CD14-positive monocyte (primary cell): ENCODE results near the gene TEPSIN. TPM values are rescaled to one million over a fixed set of nuclear protein-coding genes. Genes with fewer than 3 reads are reported as not detected.

ENCODE experiments used
- DNase-seq, 3 donors: peaks; one replicate each; pipeline ENCODE4 v3.0.0-alpha.2; 2011 to 2022
- H2AFZ ChIP-seq: 2 replicates; pipeline ENCODE4 v1.6.0; 2012; ENCODE audit warnings: mild to moderate bottlenecking, low read depth, low read length, inconsistent platforms; ENCODE audit not compliant: insufficient read depth, poor library complexity, severe bottlenecking
- H3K27ac ChIP-seq, 2 donors: 1 replicate in 1 of 2; 2 replicates in 1 of 2; pipeline ENCODE4 v1.5.1; 2012 to 2013; ENCODE audit warnings: low read length in 2 of 2, control low read depth in 1 of 2, inconsistent platforms in 1 of 2, low read depth in 1 of 2, mild to moderate bottlenecking in 1 of 2
- H3K27me3 ChIP-seq, 2 donors: one replicate each; pipeline versions ENCODE4 v1.6.0 to v1.6.1; 2011 to 2013; ENCODE audit warnings: low read length in 2 of 2; ENCODE audit not compliant: control insufficient read depth in 2 of 2, insufficient read depth in 2 of 2
- H3K36me3 ChIP-seq, 2 donors: replicated peaks in 1 of 2; 1 replicate in 1 of 2; 2 replicates in 1 of 2; pipeline versions ENCODE4 v1.5.1 to v1.6.1; 2012 to 2013; ENCODE audit warnings: low read length in 2 of 2, control low read depth in 1 of 2, inconsistent platforms in 1 of 2, mild to moderate bottlenecking in 1 of 2; ENCODE audit not compliant: insufficient read depth in 2 of 2, control insufficient read depth in 1 of 2
- H3K4me1 ChIP-seq, 2 donors: 1 replicate in 1 of 2; 2 replicates in 1 of 2; pipeline versions ENCODE4 v1.5.1 to v1.6.1; 2012 to 2013; ENCODE audit warnings: low read length in 2 of 2, control low read depth in 1 of 2, inconsistent platforms in 1 of 2, mild to moderate bottlenecking in 1 of 2, moderate library complexity in 1 of 2; ENCODE audit not compliant: insufficient read depth in 2 of 2, control insufficient read depth in 1 of 2
- H3K4me2 ChIP-seq: replicated peaks from 2 replicates; pipeline ENCODE3; 2012; ENCODE audit warnings: low read length, moderate library complexity, mild to moderate bottlenecking; ENCODE audit not compliant: poor library complexity, severe bottlenecking; ENCODE audit errors: extremely low read depth
- H3K4me3 ChIP-seq, 3 experiments: fragments of 200-600 bp in 1 of 3; sonication (generic) in 1 of 3; replicated peaks in 1 of 3; 1 replicate in 2 of 3; 2 replicates in 1 of 3; pipeline ENCODE4 v1.5.1; 2011 to 2013; ENCODE audit warnings: low read length in 3 of 3, mild to moderate bottlenecking in 3 of 3, control low read depth in 2 of 3, low read depth in 2 of 3, inconsistent platforms in 1 of 3, moderate library complexity in 1 of 3
- H3K79me2 ChIP-seq: 2 replicates; pipeline ENCODE4 v1.6.0; 2012; ENCODE audit warnings: mild to moderate bottlenecking, control low read depth, inconsistent platforms, low read length, moderate library complexity; ENCODE audit not compliant: insufficient read depth
- H3K9ac ChIP-seq: 2 replicates; pipeline ENCODE4 v1.6.0; 2017; ENCODE audit warnings: low read length, mild to moderate bottlenecking; ENCODE audit not compliant: insufficient read depth, poor library complexity, severe bottlenecking
- H3K9me3 ChIP-seq, 2 donors: replicated peaks in 1 of 2; 1 replicate in 1 of 2; 2 replicates in 1 of 2; pipeline versions ENCODE4 v1.5.1 to v1.6.1; 2012 to 2013; ENCODE audit warnings: low read length in 2 of 2, control low read depth in 1 of 2; ENCODE audit not compliant: control insufficient read depth in 1 of 2, insufficient read depth in 1 of 2
- H4K20me1 ChIP-seq: 2 replicates; pipeline ENCODE4 v1.6.0; 2012; ENCODE audit warnings: mild to moderate bottlenecking, low read length, control low read depth, moderate library complexity; ENCODE audit not compliant: insufficient read depth
- H3K27ac Mint-ChIP-seq, 7 donors: one replicate each; pipeline ENCODE4 v1.8.0; 2020; ENCODE audit warnings: mild to moderate bottlenecking in 7 of 7, mixed read lengths in 7 of 7, moderate library complexity in 6 of 7, inconsistent platforms in 2 of 7
- H3K27me3 Mint-ChIP-seq, 3 donors: one replicate each; pipeline ENCODE4 v1.8.0; 2021 to 2022; ENCODE audit warnings: low read depth in 3 of 3, mild to moderate bottlenecking in 3 of 3, mixed read lengths in 3 of 3, moderate library complexity in 3 of 3, inconsistent platforms in 1 of 3
- H3K36me3 Mint-ChIP-seq, 2 donors: one replicate each; pipeline ENCODE4 v1.8.0; 2020; ENCODE audit warnings: mixed read lengths in 2 of 2, inconsistent platforms in 1 of 2, mild to moderate bottlenecking in 1 of 2
- H3K4me1 Mint-ChIP-seq: one replicate; pipeline ENCODE4 v1.8.0; 2020; ENCODE audit warnings: mild to moderate bottlenecking, mixed read lengths
- H3K4me3 Mint-ChIP-seq, 2 donors: one replicate each; pipeline ENCODE4 v1.8.0; 2020; ENCODE audit warnings: mild to moderate bottlenecking in 2 of 2, mixed read lengths in 2 of 2, moderate library complexity in 1 of 2
- H3K9me3 Mint-ChIP-seq, 7 donors: one replicate each; pipeline ENCODE4 v1.8.0; 2020 to 2022; ENCODE audit warnings: mixed read lengths in 7 of 7, mild to moderate bottlenecking in 6 of 7, moderate library complexity in 6 of 7, inconsistent platforms in 2 of 7
- WGBS: methylation state at CpG from one replicate; pipeline ENCODE4 v1.1.5; 2013; ENCODE audit warnings: missing lambda C conversion rate; ENCODE audit not compliant: insufficient coverage; 5-methylcytosine and 5-hydroxymethylcytosine counted together
- intact Hi-C, 2 donors: fragments of 100-400 bp; cut with micrococcal nuclease; formaldehyde crosslinking; loops; one replicate each; pipeline versions ENCODE4 v1.15.0 to v1.15.1; 2023
- polyA plus RNA-seq, 3 donors: library from polyadenylated mRNA; depleted of rRNA in 1 of 3; unstranded in 2 of 3; stranded (reverse) in 1 of 3; fragments of 300-500 nt in 2 of 3; fragments of >200 nt in 1 of 3; fragmentation: Illumina TruSeq in 2 of 3; gene quantifications; 1 replicate in 2 of 3; 2 replicates in 1 of 3; pipeline ENCODE4 v1.2.3, GENCODE V29; 2012 to 2021
- TF ChIP-seq, protein P1 (sequence below): fragments of 200-600 bp; IDR thresholded peaks from one replicate; pipeline ENCODE4 v1.8.0; 2022; ENCODE audit warnings: antibody characterized with exemption, mild to moderate bottlenecking

Gene TEPSIN
- polyA plus RNA-seq, 3 donors, result 3.4 to 136 (median 4.5) TPM

DNA sequence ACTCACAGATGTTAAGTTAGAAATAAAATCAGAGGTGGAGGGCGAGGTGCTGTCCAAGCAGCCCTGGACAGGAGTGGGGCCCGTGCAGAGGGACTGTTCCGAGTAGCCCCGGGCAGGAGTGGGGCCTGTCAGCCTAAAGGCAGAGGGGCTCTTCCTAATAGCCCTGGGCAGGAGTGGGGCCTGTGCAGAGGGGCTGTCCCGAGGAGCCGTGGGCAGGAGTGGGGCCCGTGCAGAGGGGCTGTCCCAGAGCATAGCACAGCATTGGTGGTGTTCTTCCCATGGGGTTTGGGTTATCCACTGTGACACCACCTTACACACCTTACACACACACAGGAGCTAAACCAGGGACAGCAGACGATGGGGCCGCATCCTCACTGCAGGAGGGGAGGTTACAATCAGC, 26.5 kb downstream of the TEPSIN start:
- H3K4me2 ChIP-seq, result no peak overlapping the region
- H3K27me3 Mint-ChIP-seq, result peaks cover 2 to 5% (median 2%) of the 10 kb centered on the region in 3 donors
- H3K9me3 ChIP-seq, result no peaks in the 10 kb centered on the region
- H3K4me3 ChIP-seq, result no peak overlapping the region
- TF ChIP-seq, protein P1, sequence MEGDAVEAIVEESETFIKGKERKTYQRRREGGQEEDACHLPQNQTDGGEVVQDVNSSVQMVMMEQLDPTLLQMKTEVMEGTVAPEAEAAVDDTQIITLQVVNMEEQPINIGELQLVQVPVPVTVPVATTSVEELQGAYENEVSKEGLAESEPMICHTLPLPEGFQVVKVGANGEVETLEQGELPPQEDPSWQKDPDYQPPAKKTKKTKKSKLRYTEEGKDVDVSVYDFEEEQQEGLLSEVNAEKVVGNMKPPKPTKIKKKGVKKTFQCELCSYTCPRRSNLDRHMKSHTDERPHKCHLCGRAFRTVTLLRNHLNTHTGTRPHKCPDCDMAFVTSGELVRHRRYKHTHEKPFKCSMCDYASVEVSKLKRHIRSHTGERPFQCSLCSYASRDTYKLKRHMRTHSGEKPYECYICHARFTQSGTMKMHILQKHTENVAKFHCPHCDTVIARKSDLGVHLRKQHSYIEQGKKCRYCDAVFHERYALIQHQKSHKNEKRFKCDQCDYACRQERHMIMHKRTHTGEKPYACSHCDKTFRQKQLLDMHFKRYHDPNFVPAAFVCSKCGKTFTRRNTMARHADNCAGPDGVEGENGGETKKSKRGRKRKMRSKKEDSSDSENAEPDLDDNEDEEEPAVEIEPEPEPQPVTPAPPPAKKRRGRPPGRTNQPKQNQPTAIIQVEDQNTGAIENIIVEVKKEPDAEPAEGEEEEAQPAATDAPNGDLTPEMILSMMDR, result no peak
- no peak overlapping the region for H3K4me3 Mint-ChIP-seq
- no peak overlapping the region for H3K27ac ChIP-seq
- H3K9me3 Mint-ChIP-seq, result peaks cover 0 to 2% (median 0%) of the 10 kb centered on the region in 7 donors
- H3K4me1 ChIP-seq, result peaks cover 0 to 2% of the 10 kb centered on the region in 2 donors
- no peaks in the 10 kb centered on the region for H4K20me1 ChIP-seq
- no peak for DNase-seq
- no peaks in the 10 kb centered on the region for H3K27me3 ChIP-seq
- H3K27ac Mint-ChIP-seq, result no peak overlapping the region
- H3K79me2 ChIP-seq, result no peaks in the 10 kb centered on the region
- peaks cover 11 to 16% of the 10 kb centered on the region in 2 donors for H3K36me3 Mint-ChIP-seq
- no peak overlapping the region for H3K9ac ChIP-seq
- H3K4me1 Mint-ChIP-seq, result peaks cover 7% of the 10 kb centered on the region
- WGBS, result 89% methylated on average over 4 of the region's 9 CpGs
- no peak overlapping the region for H2AFZ ChIP-seq
- H3K36me3 ChIP-seq, result no peaks in the 10 kb centered on the region
- intact Hi-C loops, result no loop called here

DNA sequence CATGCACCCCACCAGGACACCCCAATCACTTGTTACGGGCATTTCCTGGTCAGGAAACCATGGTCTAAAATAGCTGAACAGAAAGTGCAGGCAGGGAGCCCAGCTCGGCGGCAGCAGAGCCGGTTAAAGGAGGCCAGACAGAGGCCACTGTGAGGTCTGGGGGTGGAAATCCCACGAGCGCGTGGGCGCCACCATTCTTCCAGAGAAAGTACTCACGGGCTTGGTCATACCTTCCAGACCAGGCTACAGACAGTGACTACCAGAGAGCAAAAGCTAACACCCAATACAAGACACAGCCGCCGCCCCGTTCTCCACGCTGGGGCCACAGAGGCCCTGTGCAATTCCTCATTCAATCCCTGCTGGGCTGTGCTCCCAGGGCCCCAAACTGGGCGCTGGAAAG, 28.0 kb downstream of the TEPSIN start:
- Histone ChIP-seq H3K27ac (no peak overlapping the region), H2AFZ (no peak overlapping the region), H4K20me1 (no peaks in the 10 kb centered on the region), H3K36me3 (no peaks in the 10 kb centered on the region), H3K4me2 (no peak overlapping the region), H3K4me1 (peaks cover 0 to 2% of the 10 kb centered on the region in 2 donors), H3K9me3 (no peaks in the 10 kb centered on the region), H3K27me3 (no peaks in the 10 kb centered on the region), H3K9ac (peak overlapping the region; percentile 4), H3K79me2 (no peaks in the 10 kb centered on the region), H3K4me3 (no peak overlapping the region)
- intact Hi-C loops, result no loop called here
- Mint-ChIP-seq H3K36me3 (peaks cover 14% of the 10 kb centered on the region in 2 donors), H3K9me3 (peaks cover 0 to 2% (median 0%) of the 10 kb centered on the region in 7 donors), H3K4me1 (peaks cover 7% of the 10 kb centered on the region), H3K27ac (peak overlapping the region in 1 of 7 donors; percentile 41), H3K4me3 (peak overlapping the region in 1 of 2 donors; percentile 31), H3K27me3 (peaks cover 2 to 5% (median 2%) of the 10 kb centered on the region in 3 donors)
- 16% methylated on average over 5 of the region's 14 CpGs for WGBS
- no peak for DNase-seq
- TF ChIP-seq, protein P1, result no peak
